OCI-LY1 (cell line): ENCODE data around the gene TECR.

Source experiments
- H2AFZ ChIP-seq: fragments of 200-600 bp; sonication (generic), shearing (Covaris generic); 2 replicates; pipeline ENCODE4 v1.6.0; 2014; ENCODE audit warnings: antibody characterized with exemption, mild to moderate bottlenecking, low read length
- H3F3A ChIP-seq: fragments of 200-600 bp; sonication (generic), shearing (Covaris generic); 2 replicates; pipeline ENCODE4 v1.6.0; 2014; ENCODE audit warnings: mild to moderate bottlenecking, antibody characterized with exemption, low read length, moderate library complexity; ENCODE audit not compliant: insufficient read depth
- H3K27ac ChIP-seq: fragments of 200-600 bp; sonication (generic); 2 replicates; pipeline ENCODE4 v1.5.1; 2014; ENCODE audit warnings: low read length, mixed run types, mild to moderate bottlenecking, low read depth; ENCODE audit not compliant: poor library complexity, severe bottlenecking
- H3K27me3 ChIP-seq: fragments of 200-600 bp; sonication (generic); 2 replicates; pipeline ENCODE4 v1.6.0; 2014; ENCODE audit warnings: antibody characterized with exemption, mild to moderate bottlenecking, low read length, moderate library complexity; ENCODE audit not compliant: insufficient read depth
- H3K36me3 ChIP-seq: fragments of 200-600 bp; sonication (generic); 2 replicates; pipeline ENCODE4 v1.6.1; 2014; ENCODE audit warnings: mild to moderate bottlenecking, antibody characterized with exemption, low read length, moderate library complexity, mixed read lengths; ENCODE audit not compliant: insufficient read depth
- H3K4me1 ChIP-seq: fragments of 200-600 bp; sonication (generic); 2 replicates; pipeline ENCODE4 v1.5.1; 2014; ENCODE audit warnings: mild to moderate bottlenecking, low read length, moderate library complexity; ENCODE audit not compliant: insufficient read depth, severe bottlenecking
- H3K4me2 ChIP-seq: fragments of 200-600 bp; sonication (generic), shearing (Covaris generic); 2 replicates; pipeline ENCODE4 v1.6.1; 2014; ENCODE audit warnings: low read length
- H3K4me3 ChIP-seq: fragments of 200-600 bp; sonication (generic); 2 replicates; pipeline ENCODE4 v1.5.1; 2014; ENCODE audit warnings: low read length, low read depth, mild to moderate bottlenecking, mixed read lengths; ENCODE audit not compliant: poor library complexity, severe bottlenecking
- H3K79me2 ChIP-seq: fragments of 200-600 bp; shearing (Covaris generic); 2 replicates; pipeline ENCODE4 v1.6.1; 2016; ENCODE audit warnings: mixed run types, low read length, mixed read lengths; ENCODE audit not compliant: insufficient read depth
- H3K9ac ChIP-seq: fragments of 200-600 bp; sonication (generic), shearing (Covaris generic); 2 replicates; pipeline ENCODE4 v1.6.1; 2014; ENCODE audit warnings: mild to moderate bottlenecking, low read length, mixed read lengths
- H3K9me2 ChIP-seq: fragments of 200-600 bp; sonication (generic), shearing (Covaris generic); 2 replicates; pipeline ENCODE4 v1.6.1; 2014; ENCODE audit warnings: low read depth, mild to moderate bottlenecking, low read length, mixed read lengths
- H3K9me3 ChIP-seq: fragments of 200-600 bp; shearing (Covaris generic); 2 replicates; pipeline ENCODE4 v1.6.1; 2014; ENCODE audit warnings: low read length, mixed read lengths
- H4K20me1 ChIP-seq: fragments of 200-600 bp; sonication (generic), shearing (Covaris generic); 2 replicates; pipeline ENCODE4 v1.6.0; 2016; ENCODE audit warnings: mild to moderate bottlenecking, low read length; ENCODE audit not compliant: insufficient read depth
- EZH2 ChIP-seq: fragments of 200-600 bp; sonication (generic), shearing (Covaris generic); IDR thresholded peaks from 2 replicates; pipeline ENCODE4 v1.8.0; 2017; ENCODE audit warnings: borderline replicate concordance, mixed run types, mild to moderate bottlenecking, antibody characterized with exemption, low read length, moderate library complexity, mixed read lengths
- TF ChIP-seq, protein P1 (sequence below): fragments of 200-600 bp; sonication (generic), shearing (Covaris generic); IDR thresholded peaks from 2 replicates; pipeline ENCODE4 v1.5.1; 2017; ENCODE audit warnings: mild to moderate bottlenecking, antibody characterized with exemption, low read length, moderate library complexity, mixed read lengths

The TECR gene

DNA sequence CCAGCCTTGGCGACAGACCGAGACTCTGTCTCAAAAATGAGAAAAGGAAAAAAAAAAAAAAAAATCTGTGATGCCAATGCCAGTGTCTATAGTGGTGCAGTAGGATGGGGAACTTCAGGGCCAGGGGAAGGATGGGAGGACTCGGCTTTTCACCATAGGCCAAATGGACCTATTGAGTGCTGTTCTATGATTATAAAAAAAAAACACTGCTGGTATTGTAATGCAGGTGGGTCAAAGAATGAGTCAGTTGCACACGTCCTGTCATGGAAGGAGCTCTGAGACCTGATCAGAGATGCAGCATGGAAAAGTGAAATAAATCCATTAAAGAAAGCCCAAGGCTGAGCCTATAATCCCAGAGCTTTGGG lies 18.2 kb upstream of the TECR start:
- H3K36me3 ChIP-seq: peaks cover 32% of the 10 kb centered on the region
- H3K27me3 ChIP-seq: no peaks in the 10 kb centered on the region
- TF ChIP-seq EZH2: no peak
- TF ChIP-seq, protein P1, sequence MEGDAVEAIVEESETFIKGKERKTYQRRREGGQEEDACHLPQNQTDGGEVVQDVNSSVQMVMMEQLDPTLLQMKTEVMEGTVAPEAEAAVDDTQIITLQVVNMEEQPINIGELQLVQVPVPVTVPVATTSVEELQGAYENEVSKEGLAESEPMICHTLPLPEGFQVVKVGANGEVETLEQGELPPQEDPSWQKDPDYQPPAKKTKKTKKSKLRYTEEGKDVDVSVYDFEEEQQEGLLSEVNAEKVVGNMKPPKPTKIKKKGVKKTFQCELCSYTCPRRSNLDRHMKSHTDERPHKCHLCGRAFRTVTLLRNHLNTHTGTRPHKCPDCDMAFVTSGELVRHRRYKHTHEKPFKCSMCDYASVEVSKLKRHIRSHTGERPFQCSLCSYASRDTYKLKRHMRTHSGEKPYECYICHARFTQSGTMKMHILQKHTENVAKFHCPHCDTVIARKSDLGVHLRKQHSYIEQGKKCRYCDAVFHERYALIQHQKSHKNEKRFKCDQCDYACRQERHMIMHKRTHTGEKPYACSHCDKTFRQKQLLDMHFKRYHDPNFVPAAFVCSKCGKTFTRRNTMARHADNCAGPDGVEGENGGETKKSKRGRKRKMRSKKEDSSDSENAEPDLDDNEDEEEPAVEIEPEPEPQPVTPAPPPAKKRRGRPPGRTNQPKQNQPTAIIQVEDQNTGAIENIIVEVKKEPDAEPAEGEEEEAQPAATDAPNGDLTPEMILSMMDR: no peak
- H3K4me1 ChIP-seq: peaks cover 20% of the 10 kb centered on the region
- no peak overlapping the region for H3K4me2 ChIP-seq
- H3F3A ChIP-seq: peaks cover 6% of the 10 kb centered on the region; the same call in 1 of the 2 replicates
- H3K27ac ChIP-seq: no peak overlapping the region
- H3K4me3 ChIP-seq: no peak overlapping the region
- H3K9me3 ChIP-seq: no peaks in the 10 kb centered on the region
- H3K79me2 ChIP-seq: 0 out of 2 replicates have a peak, but pooled peaks cover 1% of the 10 kb centered on the region
- H2AFZ ChIP-seq: no peak overlapping the region
- H3K9me2 ChIP-seq: no peaks in the 10 kb centered on the region
- H4K20me1 ChIP-seq: no peaks in the 10 kb centered on the region
- no peak overlapping the region for H3K9ac ChIP-seq

DNA sequence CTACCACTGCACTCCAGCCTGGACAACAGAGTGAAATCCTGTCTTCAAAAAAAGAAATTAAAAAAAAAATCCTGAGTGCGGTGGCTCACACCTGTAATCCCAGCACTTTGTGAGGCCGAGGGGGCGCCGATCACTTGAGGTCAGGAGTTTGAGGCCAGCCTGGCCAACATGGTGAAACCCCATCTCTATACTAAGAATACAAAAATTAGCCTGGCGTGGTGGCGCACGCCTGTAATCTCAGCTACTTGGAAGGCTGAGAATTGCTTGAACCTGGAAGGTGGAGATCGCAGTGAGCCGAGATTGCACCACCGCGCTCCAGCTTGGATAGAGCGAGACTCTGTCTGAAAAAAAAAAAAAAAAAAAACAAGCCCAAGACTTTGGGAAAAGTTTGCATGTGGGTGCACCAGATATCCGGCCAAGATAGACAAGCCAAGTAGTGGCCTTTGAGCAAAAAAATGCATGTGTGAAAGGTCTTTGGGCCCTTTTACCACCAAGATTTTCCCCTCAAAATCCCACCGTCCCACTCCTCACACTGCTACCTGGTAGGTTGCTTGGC lies 16.9 kb upstream of the TECR start:
- Histone ChIP-seq H3F3A (peaks cover 6% of the 10 kb centered on the region; the same call in 1 of the 2 replicates), H2AFZ (no peak overlapping the region), H4K20me1 (no peaks in the 10 kb centered on the region), H3K27ac (no peak overlapping the region), H3K4me2 (no peak overlapping the region), H3K9ac (no peak overlapping the region), H3K79me2 (peaks cover 13% of the 10 kb centered on the region), H3K4me3 (no peak overlapping the region), H3K36me3 (peaks cover 45% of the 10 kb centered on the region), H3K27me3 (no peaks in the 10 kb centered on the region), H3K9me3 (no peaks in the 10 kb centered on the region), H3K4me1 (peaks cover 24% of the 10 kb centered on the region), H3K9me2 (no peaks in the 10 kb centered on the region)
- TF ChIP-seq, protein P1: no peak
- no peak for TF ChIP-seq EZH2

DNA sequence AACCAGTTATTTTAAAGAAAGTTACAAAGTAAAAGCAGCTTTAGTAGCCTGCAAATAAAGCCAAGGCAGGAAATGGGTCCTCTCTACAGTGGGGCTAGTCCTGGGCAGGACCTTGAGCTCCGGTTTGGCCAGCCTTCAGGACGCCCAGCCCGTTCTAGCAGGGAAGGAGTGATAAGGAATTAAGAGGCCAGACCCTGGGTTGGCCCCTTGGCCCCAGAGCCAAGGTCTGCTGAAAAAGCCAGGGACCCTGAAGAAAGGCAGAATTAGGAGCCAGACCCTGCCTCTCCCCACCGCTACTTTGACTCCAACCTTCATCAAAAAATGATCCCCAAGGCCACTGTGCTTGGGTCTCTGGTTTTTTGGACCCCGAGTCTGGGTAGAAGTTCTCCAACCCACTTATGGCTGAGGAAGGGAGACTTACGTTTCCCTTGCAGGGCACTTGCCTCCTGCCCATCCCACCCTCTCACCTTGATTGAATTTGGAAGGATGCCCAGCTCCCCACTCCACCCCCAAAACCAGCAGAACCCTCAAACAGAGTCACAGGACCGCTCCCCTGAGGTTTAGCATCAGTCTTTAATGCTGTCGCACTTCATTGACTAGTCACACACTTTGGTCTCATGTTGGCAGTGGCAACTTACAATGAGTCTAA lies 15.1 kb upstream of the TECR start:
- Histone ChIP-seq H2AFZ (no peak overlapping the region), H3F3A (peaks cover 6% of the 10 kb centered on the region; the same call in 1 of the 2 replicates), H4K20me1 (no peaks in the 10 kb centered on the region), H3K27ac (no peak overlapping the region), H3K36me3 (peaks cover 46% of the 10 kb centered on the region), H3K9me2 (no peaks in the 10 kb centered on the region), H3K4me3 (no peak overlapping the region), H3K4me1 (peaks cover 29% of the 10 kb centered on the region), H3K9me3 (no peaks in the 10 kb centered on the region), H3K27me3 (no peaks in the 10 kb centered on the region), H3K9ac (no peak overlapping the region; the same call in 1 of the 2 replicates), H3K4me2 (no peak overlapping the region), H3K79me2 (peaks cover 16% of the 10 kb centered on the region)
- TF ChIP-seq, protein P1: no peak
- no peak for TF ChIP-seq EZH2
